Measurements from ENCODE around the gene RPTOR. TPM values are rescaled to one million over a fixed set of nuclear protein-coding genes. Genes with fewer than 3 reads are reported as not detected.

The RPTOR gene
- polyA plus RNA-seq, 1 experiment: 10.8 TPM

- H3K4me3 ChIP-seq (ENCODE audit: low read depth, low read length): no peak overlapping the region
- POLR2A ChIA-PET: no interaction called here
- no peak for DNase-seq (ENCODE audit: low read depth)
- H3K27me3 ChIP-seq (ENCODE audit: control insufficient read depth, insufficient read depth, low read length): peaks cover 11% of the 10 kb centered on the region
- TF ChIP-seq, protein P1, sequence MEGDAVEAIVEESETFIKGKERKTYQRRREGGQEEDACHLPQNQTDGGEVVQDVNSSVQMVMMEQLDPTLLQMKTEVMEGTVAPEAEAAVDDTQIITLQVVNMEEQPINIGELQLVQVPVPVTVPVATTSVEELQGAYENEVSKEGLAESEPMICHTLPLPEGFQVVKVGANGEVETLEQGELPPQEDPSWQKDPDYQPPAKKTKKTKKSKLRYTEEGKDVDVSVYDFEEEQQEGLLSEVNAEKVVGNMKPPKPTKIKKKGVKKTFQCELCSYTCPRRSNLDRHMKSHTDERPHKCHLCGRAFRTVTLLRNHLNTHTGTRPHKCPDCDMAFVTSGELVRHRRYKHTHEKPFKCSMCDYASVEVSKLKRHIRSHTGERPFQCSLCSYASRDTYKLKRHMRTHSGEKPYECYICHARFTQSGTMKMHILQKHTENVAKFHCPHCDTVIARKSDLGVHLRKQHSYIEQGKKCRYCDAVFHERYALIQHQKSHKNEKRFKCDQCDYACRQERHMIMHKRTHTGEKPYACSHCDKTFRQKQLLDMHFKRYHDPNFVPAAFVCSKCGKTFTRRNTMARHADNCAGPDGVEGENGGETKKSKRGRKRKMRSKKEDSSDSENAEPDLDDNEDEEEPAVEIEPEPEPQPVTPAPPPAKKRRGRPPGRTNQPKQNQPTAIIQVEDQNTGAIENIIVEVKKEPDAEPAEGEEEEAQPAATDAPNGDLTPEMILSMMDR (IDR thresholded peaks at IDR 0.05; ENCODE audit: insufficient read depth, low read depth, low read length): no peak
- peaks cover 34% of the 10 kb centered on the region for H3K36me3 ChIP-seq (ENCODE audit: control insufficient read depth, insufficient read depth, low read length)
- CTCF ChIA-PET: no interaction called here
Observed at GRCh38 chr17:81000334-81000630, 455.6 kb downstream of the RPTOR start.

GRCh38 chr17:81000631-81001357 is 456.2 kb downstream of the RPTOR start:
- ChIA-PET CTCF (no interaction called here), POLR2A (no interaction called here)
- Histone ChIP-seq H3K36me3 (ENCODE audit: control insufficient read depth, insufficient read depth, low read length) (peaks cover 30% of the 10 kb centered on the region), H3K27me3 (ENCODE audit: control insufficient read depth, insufficient read depth, low read length) (peaks cover 11% of the 10 kb centered on the region), H3K4me3 (ENCODE audit: low read depth, low read length) (no peak overlapping the region)
- TF ChIP-seq, protein P1 (IDR thresholded peaks at IDR 0.05; ENCODE audit: insufficient read depth, low read depth, low read length): no peak
- no peak for DNase-seq (ENCODE audit: low read depth)

DNA sequence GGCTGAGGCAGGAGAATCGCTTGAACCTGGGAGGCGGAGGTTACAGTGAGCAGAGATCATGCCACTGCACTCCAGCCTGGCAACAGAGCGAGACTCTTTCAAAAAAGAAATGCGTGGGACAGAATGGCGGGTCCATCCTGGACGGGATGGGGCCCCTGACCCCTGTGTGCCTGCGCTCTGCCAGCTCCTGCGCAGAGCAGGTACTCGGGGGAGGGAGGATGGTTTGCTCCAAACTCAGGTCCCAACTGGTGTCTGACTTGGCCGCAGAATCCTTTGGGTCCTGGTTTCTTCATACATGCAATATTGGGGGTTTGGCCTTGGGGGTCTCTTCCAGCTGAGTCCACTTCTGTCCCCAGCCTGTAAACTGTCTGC is 457.4 kb downstream of the RPTOR start:
- POLR2A ChIA-PET: no interaction called here
- H3K4me3 ChIP-seq (ENCODE audit: low read depth, low read length): no peak overlapping the region
- CTCF ChIA-PET: interaction anchor here (1.1 to 1.7 kb wide), 4 partner anchors 11 to 95 kb away, joined by 3 to 5 read pairs (median 4); partner anchors contain the start of gene CHMP6
- TF ChIP-seq, protein P1 (IDR thresholded peaks at IDR 0.05; ENCODE audit: insufficient read depth, low read depth, low read length): no peak
- peaks cover 20% of the 10 kb centered on the region for H3K36me3 ChIP-seq (ENCODE audit: control insufficient read depth, insufficient read depth, low read length)
- no peak for DNase-seq (ENCODE audit: low read depth)
- peaks cover 13% of the 10 kb centered on the region for H3K27me3 ChIP-seq (ENCODE audit: control insufficient read depth, insufficient read depth, low read length)

DNA sequence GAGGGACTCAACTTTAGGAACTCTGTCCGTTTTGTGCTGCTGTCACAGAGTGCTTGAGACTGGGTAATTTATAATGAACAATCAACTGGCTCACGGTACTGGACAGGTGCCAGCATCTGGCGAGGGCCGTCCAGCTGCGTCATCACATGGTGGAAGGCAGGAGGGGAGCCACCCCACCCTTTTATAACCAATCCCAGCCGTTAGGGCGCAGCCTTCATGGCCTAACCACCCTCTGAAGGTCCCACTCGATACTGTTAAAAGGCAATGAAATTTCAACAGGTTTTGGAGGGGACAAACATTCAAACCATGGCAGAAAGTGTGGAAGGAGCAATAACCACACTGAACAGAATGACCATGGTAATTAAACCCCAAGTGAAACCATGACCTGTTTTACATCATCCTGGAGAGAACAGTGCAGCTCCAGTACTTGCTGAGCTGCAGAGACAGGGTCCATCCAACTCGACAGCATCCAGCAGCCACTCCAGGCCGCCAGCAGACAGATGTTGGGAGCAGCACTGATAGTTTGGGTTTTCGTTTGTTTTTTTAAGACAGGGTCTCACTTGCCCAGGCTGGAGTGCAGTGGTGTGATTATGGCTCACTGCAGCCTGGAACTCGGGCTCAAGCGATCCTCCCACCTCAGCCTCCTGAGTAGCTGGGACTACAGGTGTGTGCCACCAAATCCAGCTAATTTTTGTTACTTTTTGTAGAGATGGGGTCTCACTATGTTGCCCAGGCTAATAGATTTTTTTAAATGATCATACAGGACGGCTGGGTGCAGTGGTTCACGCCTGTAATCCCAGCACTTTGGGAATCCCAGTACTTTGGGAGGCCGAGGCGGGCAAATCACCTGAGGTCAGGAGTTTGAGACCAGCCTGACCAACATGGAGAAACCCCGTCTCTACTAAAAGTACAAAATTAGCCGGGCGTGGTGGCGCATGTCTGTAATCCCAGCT is 458.0 kb downstream of the RPTOR start:
- ChIA-PET CTCF (interaction anchor here (1.1 to 1.7 kb wide), 4 partner anchors 10 to 95 kb away, joined by 3 to 5 read pairs (median 4); partner anchors contain the start of gene CHMP6), POLR2A (no interaction called here)
- no peak for DNase-seq (ENCODE audit: low read depth)

More for the DNA sequence above, 458.0 kb downstream of the RPTOR start:
- TF ChIP-seq, protein P1 (IDR thresholded peaks at IDR 0.05; ENCODE audit: insufficient read depth, low read depth, low read length): no peak
- Histone ChIP-seq H3K36me3 (ENCODE audit: control insufficient read depth, insufficient read depth, low read length) (peaks cover 16% of the 10 kb centered on the region), H3K4me3 (ENCODE audit: low read depth, low read length) (no peak overlapping the region), H3K27me3 (ENCODE audit: control insufficient read depth, insufficient read depth, low read length) (peaks cover 13% of the 10 kb centered on the region)

All from BJ (cell line).